OCI-LY1 (cell line): ENCODE results near the gene EMCN.

Source experiments
- H2AFZ ChIP-seq: fragments of 200-600 bp; sonication (generic), shearing (Covaris generic); 2 replicates; pipeline ENCODE4 v1.6.0; 2014; ENCODE audit warnings: antibody characterized with exemption, mild to moderate bottlenecking, low read length
- H3F3A ChIP-seq: fragments of 200-600 bp; sonication (generic), shearing (Covaris generic); 2 replicates; pipeline ENCODE4 v1.6.0; 2014; ENCODE audit warnings: mild to moderate bottlenecking, antibody characterized with exemption, low read length, moderate library complexity; ENCODE audit not compliant: insufficient read depth
- H3K27ac ChIP-seq: fragments of 200-600 bp; sonication (generic); 2 replicates; pipeline ENCODE4 v1.5.1; 2014; ENCODE audit warnings: low read length, mixed run types, mild to moderate bottlenecking, low read depth; ENCODE audit not compliant: poor library complexity, severe bottlenecking
- H3K27me3 ChIP-seq: fragments of 200-600 bp; sonication (generic); 2 replicates; pipeline ENCODE4 v1.6.0; 2014; ENCODE audit warnings: antibody characterized with exemption, mild to moderate bottlenecking, low read length, moderate library complexity; ENCODE audit not compliant: insufficient read depth
- H3K36me3 ChIP-seq: fragments of 200-600 bp; sonication (generic); 2 replicates; pipeline ENCODE4 v1.6.1; 2014; ENCODE audit warnings: mild to moderate bottlenecking, antibody characterized with exemption, low read length, moderate library complexity, mixed read lengths; ENCODE audit not compliant: insufficient read depth
- H3K4me1 ChIP-seq: fragments of 200-600 bp; sonication (generic); 2 replicates; pipeline ENCODE4 v1.5.1; 2014; ENCODE audit warnings: mild to moderate bottlenecking, low read length, moderate library complexity; ENCODE audit not compliant: insufficient read depth, severe bottlenecking
- H3K4me2 ChIP-seq: fragments of 200-600 bp; sonication (generic), shearing (Covaris generic); 2 replicates; pipeline ENCODE4 v1.6.1; 2014; ENCODE audit warnings: low read length
- H3K4me3 ChIP-seq: fragments of 200-600 bp; sonication (generic); 2 replicates; pipeline ENCODE4 v1.5.1; 2014; ENCODE audit warnings: low read length, low read depth, mild to moderate bottlenecking, mixed read lengths; ENCODE audit not compliant: poor library complexity, severe bottlenecking
- H3K79me2 ChIP-seq: fragments of 200-600 bp; shearing (Covaris generic); 2 replicates; pipeline ENCODE4 v1.6.1; 2016; ENCODE audit warnings: mixed run types, low read length, mixed read lengths; ENCODE audit not compliant: insufficient read depth
- H3K9ac ChIP-seq: fragments of 200-600 bp; sonication (generic), shearing (Covaris generic); 2 replicates; pipeline ENCODE4 v1.6.1; 2014; ENCODE audit warnings: mild to moderate bottlenecking, low read length, mixed read lengths
- H3K9me2 ChIP-seq: fragments of 200-600 bp; sonication (generic), shearing (Covaris generic); 2 replicates; pipeline ENCODE4 v1.6.1; 2014; ENCODE audit warnings: low read depth, mild to moderate bottlenecking, low read length, mixed read lengths
- H3K9me3 ChIP-seq: fragments of 200-600 bp; shearing (Covaris generic); 2 replicates; pipeline ENCODE4 v1.6.1; 2014; ENCODE audit warnings: low read length, mixed read lengths
- H4K20me1 ChIP-seq: fragments of 200-600 bp; sonication (generic), shearing (Covaris generic); 2 replicates; pipeline ENCODE4 v1.6.0; 2016; ENCODE audit warnings: mild to moderate bottlenecking, low read length; ENCODE audit not compliant: insufficient read depth
- EZH2 ChIP-seq: fragments of 200-600 bp; sonication (generic), shearing (Covaris generic); IDR thresholded peaks from 2 replicates; pipeline ENCODE4 v1.8.0; 2017; ENCODE audit warnings: borderline replicate concordance, mixed run types, mild to moderate bottlenecking, antibody characterized with exemption, low read length, moderate library complexity, mixed read lengths
- TF ChIP-seq, protein P1 (sequence below): fragments of 200-600 bp; sonication (generic), shearing (Covaris generic); IDR thresholded peaks from 2 replicates; pipeline ENCODE4 v1.5.1; 2017; ENCODE audit warnings: mild to moderate bottlenecking, antibody characterized with exemption, low read length, moderate library complexity, mixed read lengths

The EMCN gene

GRCh38 chr4:100345585-100345984, 172.2 kb downstream of the EMCN start:
- no peak overlapping the region for H2AFZ ChIP-seq
- H3K79me2 ChIP-seq, result no peaks in the 10 kb centered on the region
- H3K9ac ChIP-seq, result no peak overlapping the region
- H3K27me3 ChIP-seq, result no peaks in the 10 kb centered on the region
- H3K4me3 ChIP-seq, result no peak overlapping the region
- no peaks in the 10 kb centered on the region for H4K20me1 ChIP-seq
- H3F3A ChIP-seq, result no peaks in the 10 kb centered on the region
- no peaks in the 10 kb centered on the region for H3K4me1 ChIP-seq
- no peaks in the 10 kb centered on the region for H3K36me3 ChIP-seq
- no peaks in the 10 kb centered on the region for H3K9me3 ChIP-seq
- no peak overlapping the region for H3K4me2 ChIP-seq
- no peak for TF ChIP-seq EZH2
- TF ChIP-seq, protein P1, sequence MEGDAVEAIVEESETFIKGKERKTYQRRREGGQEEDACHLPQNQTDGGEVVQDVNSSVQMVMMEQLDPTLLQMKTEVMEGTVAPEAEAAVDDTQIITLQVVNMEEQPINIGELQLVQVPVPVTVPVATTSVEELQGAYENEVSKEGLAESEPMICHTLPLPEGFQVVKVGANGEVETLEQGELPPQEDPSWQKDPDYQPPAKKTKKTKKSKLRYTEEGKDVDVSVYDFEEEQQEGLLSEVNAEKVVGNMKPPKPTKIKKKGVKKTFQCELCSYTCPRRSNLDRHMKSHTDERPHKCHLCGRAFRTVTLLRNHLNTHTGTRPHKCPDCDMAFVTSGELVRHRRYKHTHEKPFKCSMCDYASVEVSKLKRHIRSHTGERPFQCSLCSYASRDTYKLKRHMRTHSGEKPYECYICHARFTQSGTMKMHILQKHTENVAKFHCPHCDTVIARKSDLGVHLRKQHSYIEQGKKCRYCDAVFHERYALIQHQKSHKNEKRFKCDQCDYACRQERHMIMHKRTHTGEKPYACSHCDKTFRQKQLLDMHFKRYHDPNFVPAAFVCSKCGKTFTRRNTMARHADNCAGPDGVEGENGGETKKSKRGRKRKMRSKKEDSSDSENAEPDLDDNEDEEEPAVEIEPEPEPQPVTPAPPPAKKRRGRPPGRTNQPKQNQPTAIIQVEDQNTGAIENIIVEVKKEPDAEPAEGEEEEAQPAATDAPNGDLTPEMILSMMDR, result no peak
- no peak overlapping the region for H3K27ac ChIP-seq
- no peaks in the 10 kb centered on the region for H3K9me2 ChIP-seq
